ENCODE measurements around the gene ZMPSTE24. TPM values are rescaled to one million over a fixed set of nuclear protein-coding genes. Genes with fewer than 3 reads are reported as not detected.

The ZMPSTE24 gene
- polyA plus RNA-seq, 1 donor from 2014 or later = 32.9 TPM

GRCh38 chr1:40270152-40270834, 12.3 kb downstream of the ZMPSTE24 start:
- no peak overlapping the region for H3K4me2 ChIP-seq (ENCODE audit: low read length)
- H3K9me3 ChIP-seq (ENCODE audit: low read length) = no peaks in the 10 kb centered on the region
- H3K4me3 ChIP-seq (ENCODE audit: low read length) = no peak overlapping the region
- no peaks in the 10 kb centered on the region for H4K20me1 ChIP-seq (ENCODE audit: insufficient read depth)
- no peak overlapping the region for H3K27ac ChIP-seq (ENCODE audit: low read length)
- no peaks in the 10 kb centered on the region for H3K79me2 ChIP-seq (replicated peaks; ENCODE audit: insufficient read depth, low read length)
- H3K9ac ChIP-seq (ENCODE audit: low read length) = no peak overlapping the region
- H3K27me3 ChIP-seq (ENCODE audit: insufficient read depth, low read depth, low read length) = no peaks in the 10 kb centered on the region
- H2AFZ ChIP-seq (ENCODE audit: low read depth, low read length) = no peak overlapping the region
- TF ChIP-seq SMC3 (conservative IDR thresholded peaks at IDR 0.05; ENCODE audit: poor library complexity) = no peak
- TF ChIP-seq REST (IDR thresholded peaks at IDR 0.05; ENCODE audit: borderline replicate concordance) = no peak
- TF ChIP-seq TAF1 (IDR thresholded peaks at IDR 0.05; ENCODE audit: low read depth) = no peak
- no peak for TF ChIP-seq EZH2 (IDR thresholded peaks at IDR 0.05; ENCODE audit: borderline replicate concordance, insufficient read depth, low read length, poor library complexity, severe bottlenecking)
- no peak for TF ChIP-seq MXI1 (conservative IDR thresholded peaks at IDR 0.05; ENCODE audit: poor library complexity, severe bottlenecking)
- TF ChIP-seq EP300 (conservative IDR thresholded peaks at IDR 0.05; ENCODE audit: poor library complexity, severe bottlenecking) = no peak
- TF ChIP-seq POLR2AphosphoS5 (IDR thresholded peaks at IDR 0.05) = no peak
- TF ChIP-seq CTCF (IDR thresholded peaks at IDR 0.05; ENCODE audit: poor library complexity, severe bottlenecking) = no peak
- H3F3A ChIP-seq (ENCODE audit: insufficient read depth, low read length, poor library complexity, severe bottlenecking) = no peaks in the 10 kb centered on the region
- no peaks in the 10 kb centered on the region for H3K9me2 ChIP-seq (ENCODE audit: insufficient read depth, low read length)
- peaks cover 14% of the 10 kb centered on the region for H3K36me3 ChIP-seq (ENCODE audit: insufficient read depth, low read length)

GRCh38 chr1:40272653-40273213, 14.7 kb downstream of the ZMPSTE24 start:
- Histone ChIP-seq H3K27ac (ENCODE audit: low read length) (no peak overlapping the region), H4K20me1 (ENCODE audit: insufficient read depth) (no peaks in the 10 kb centered on the region)
- no peak for TF ChIP-seq TAF1 (IDR thresholded peaks at IDR 0.05; ENCODE audit: low read depth)
- TF ChIP-seq EP300 (conservative IDR thresholded peaks at IDR 0.05; ENCODE audit: poor library complexity, severe bottlenecking) = no peak
- TF ChIP-seq RAD21 (conservative IDR thresholded peaks at IDR 0.05) = no peak
- TF ChIP-seq MXI1 (conservative IDR thresholded peaks at IDR 0.05; ENCODE audit: poor library complexity, severe bottlenecking) = no peak
- no peak for TF ChIP-seq EZH2 (IDR thresholded peaks at IDR 0.05; ENCODE audit: borderline replicate concordance, insufficient read depth, low read length, poor library complexity, severe bottlenecking)
- no peak for TF ChIP-seq REST (IDR thresholded peaks at IDR 0.05; ENCODE audit: borderline replicate concordance)
- no peak for TF ChIP-seq SMC3 (conservative IDR thresholded peaks at IDR 0.05; ENCODE audit: poor library complexity)
- no peak for TF ChIP-seq POLR2AphosphoS5 (IDR thresholded peaks at IDR 0.05)
- no peak for TF ChIP-seq CTCF (IDR thresholded peaks at IDR 0.05; ENCODE audit: poor library complexity, severe bottlenecking)

More at GRCh38 chr1:40272653-40273213, 14.7 kb downstream of the ZMPSTE24 start:
- no peaks in the 10 kb centered on the region for H3F3A ChIP-seq (ENCODE audit: insufficient read depth, low read length, poor library complexity, severe bottlenecking)
- no peaks in the 10 kb centered on the region for H3K9me2 ChIP-seq (ENCODE audit: insufficient read depth, low read length)
- no peak overlapping the region for H2AFZ ChIP-seq (ENCODE audit: low read depth, low read length)
- H3K36me3 ChIP-seq (ENCODE audit: insufficient read depth, low read length) = peaks cover 10% of the 10 kb centered on the region
- H3K27me3 ChIP-seq (ENCODE audit: insufficient read depth, low read depth, low read length) = no peaks in the 10 kb centered on the region
- no peak overlapping the region for H3K4me2 ChIP-seq (ENCODE audit: low read length)
- H3K9ac ChIP-seq (ENCODE audit: low read length) = no peak overlapping the region
- no peaks in the 10 kb centered on the region for H3K9me3 ChIP-seq (ENCODE audit: low read length)
- H3K79me2 ChIP-seq (replicated peaks; ENCODE audit: insufficient read depth, low read length) = no peaks in the 10 kb centered on the region
- H3K4me3 ChIP-seq (ENCODE audit: low read length) = no peak overlapping the region

Measured in neural cell (in vitro differentiated cells).